ENCODE results near the gene IL15RA. TPM values are rescaled to one million over a fixed set of nuclear protein-coding genes. Genes with fewer than 3 reads are reported as not detected.
A peak's percentile ranks its signal among the peaks of the same experiment; 100 is the strongest.

Gene IL15RA
- total and polyA plus RNA-seq, 2 donors from 2014 or later: 6.8 to 13.9 TPM

- FAIRE-seq (no peak), DNase-seq (peak in 2 of 5 donors; percentile 49 to 61)
- no peak overlapping the region for H3K4me3 ChIP-seq (ENCODE audit: low read length in 3 of 3)
- H3K27ac ChIP-seq (ENCODE audit: low read depth in 2 of 2, low read length in 2 of 2): no peak overlapping the region
- TF ChIP-seq CTCF (IDR thresholded peaks at IDR 0.05; ENCODE audit: borderline replicate concordance, extremely low read depth, insufficient read depth): peak; percentile 69
- H3K4me1 ChIP-seq (ENCODE audit: control insufficient read depth in 2 of 3, insufficient read depth in 2 of 3, low read depth in 1 of 3, low read length in 3 of 3): no peaks in the 10 kb centered on the region
- intact Hi-C loops (cut with DNase I): no loop called here
- H3K9ac ChIP-seq (ENCODE audit: low read length in 3 of 3): no peak overlapping the region
- no peaks in the 10 kb centered on the region for H3K9me3 ChIP-seq (ENCODE audit: control insufficient read depth in 2 of 3, insufficient read depth in 1 of 3, low read length in 3 of 3)
- no peaks in the 10 kb centered on the region for H3K36me3 ChIP-seq (ENCODE audit: control insufficient read depth in 2 of 3, insufficient read depth in 3 of 3, low read length in 3 of 3)
- H3K27me3 ChIP-seq (ENCODE audit: control insufficient read depth, insufficient read depth, low read length): no peaks in the 10 kb centered on the region
Measured at GRCh38 chr10:6014241-6014761, 37.0 kb upstream of the IL15RA start.

- no peak for TF ChIP-seq CTCF (IDR thresholded peaks at IDR 0.05; ENCODE audit: borderline replicate concordance, extremely low read depth, insufficient read depth)
- FAIRE-seq (no peak), DNase-seq (no peak)
- no peaks in the 10 kb centered on the region for H3K27me3 ChIP-seq (ENCODE audit: control insufficient read depth, insufficient read depth, low read length)
- no peak overlapping the region for H3K4me3 ChIP-seq (ENCODE audit: low read length in 3 of 3)
- H3K9me3 ChIP-seq (ENCODE audit: control insufficient read depth in 2 of 3, insufficient read depth in 1 of 3, low read length in 3 of 3): no peaks in the 10 kb centered on the region
- no peak overlapping the region for H3K27ac ChIP-seq (ENCODE audit: low read depth in 2 of 2, low read length in 2 of 2)
- intact Hi-C loops (cut with DNase I): no loop called here
- no peak overlapping the region for H3K9ac ChIP-seq (ENCODE audit: low read length in 3 of 3)
- H3K4me1 ChIP-seq (ENCODE audit: control insufficient read depth in 2 of 3, insufficient read depth in 2 of 3, low read depth in 1 of 3, low read length in 3 of 3): no peaks in the 10 kb centered on the region
- H3K36me3 ChIP-seq (ENCODE audit: control insufficient read depth in 2 of 3, insufficient read depth in 3 of 3, low read length in 3 of 3): no peaks in the 10 kb centered on the region
Measured at GRCh38 chr10:6013413-6014192, 36.3 kb upstream of the IL15RA start.

- DNase-seq (no peak), FAIRE-seq (no peak)
- TF ChIP-seq CTCF (IDR thresholded peaks at IDR 0.05; ENCODE audit: borderline replicate concordance, extremely low read depth, insufficient read depth): no peak
- H3K9me3 ChIP-seq (ENCODE audit: control insufficient read depth in 2 of 3, insufficient read depth in 1 of 3, low read length in 3 of 3): peaks cover 0 to 6% (median 0%) of the 10 kb centered on the region in 3 donors
- intact Hi-C loops (cut with DNase I): no loop called here
- no peak overlapping the region for H3K9ac ChIP-seq (ENCODE audit: low read length in 3 of 3)
- H3K27me3 ChIP-seq (ENCODE audit: control insufficient read depth, insufficient read depth, low read length): no peaks in the 10 kb centered on the region
- no peak overlapping the region for H3K27ac ChIP-seq (ENCODE audit: low read depth in 2 of 2, low read length in 2 of 2)
- H3K4me1 ChIP-seq (ENCODE audit: control insufficient read depth in 2 of 3, insufficient read depth in 2 of 3, low read depth in 1 of 3, low read length in 3 of 3): no peaks in the 10 kb centered on the region
- no peaks in the 10 kb centered on the region for H3K36me3 ChIP-seq (ENCODE audit: control insufficient read depth in 2 of 3, insufficient read depth in 3 of 3, low read length in 3 of 3)
- no peak overlapping the region for H3K4me3 ChIP-seq (ENCODE audit: low read length in 3 of 3)
Measured at GRCh38 chr10:6012121-6012905, 35.0 kb upstream of the IL15RA start.
